Stimulated activated CD8-positive, alpha-beta memory T cell treated with anti-CD3 and anti-CD28 coated beads, Interleukin-12 subunit alpha, Interleukin-12 subunit beta, amount 100 ng/mL, for 24 hours (primary cell): ENCODE results near the gene JADE2.

Experiments
- DNase-seq: peaks from one replicate; pipeline ENCODE4 v3.0.0-alpha.2; 2020; ENCODE audit errors: extremely low read depth

The JADE2 gene

DNA sequence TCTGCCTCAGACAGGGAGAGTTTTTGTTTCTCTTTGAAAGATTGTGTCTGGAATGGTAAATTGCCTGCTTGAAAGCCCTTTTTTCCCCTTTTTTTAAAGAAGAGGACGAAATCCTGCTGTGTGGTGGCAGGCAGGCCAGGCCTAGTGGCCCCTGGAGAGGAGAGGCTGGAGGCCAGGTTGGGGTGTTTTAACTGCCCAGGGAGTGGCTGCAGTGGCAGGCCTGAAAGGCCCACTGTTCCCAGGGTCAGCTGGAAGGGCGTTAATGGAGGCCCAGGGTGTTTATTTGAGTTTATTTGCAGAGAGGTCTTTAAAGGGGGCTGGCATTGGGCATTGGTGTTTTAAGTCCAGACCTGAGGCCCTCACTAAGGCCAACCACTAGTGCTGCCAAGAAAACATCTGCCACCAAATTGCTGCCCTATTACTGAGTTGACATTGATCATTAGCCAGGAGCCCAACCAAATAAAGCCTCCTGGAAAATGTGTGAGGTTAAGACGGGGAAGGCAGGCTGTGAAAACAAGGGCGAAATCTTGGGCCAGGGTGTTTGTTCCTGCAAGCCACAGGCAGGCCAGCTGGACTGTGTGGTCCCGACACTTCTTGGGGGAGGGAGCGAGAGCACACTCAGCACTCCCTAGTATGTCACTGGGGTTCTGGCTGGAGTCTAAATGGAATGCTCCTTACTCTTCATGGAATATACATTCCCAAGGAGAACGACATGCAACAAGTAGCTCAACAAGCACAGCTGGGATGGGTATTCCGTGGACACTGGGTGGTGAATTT lies 5.0 kb downstream of the JADE2 start:
- DNase-seq: no peak

DNA sequence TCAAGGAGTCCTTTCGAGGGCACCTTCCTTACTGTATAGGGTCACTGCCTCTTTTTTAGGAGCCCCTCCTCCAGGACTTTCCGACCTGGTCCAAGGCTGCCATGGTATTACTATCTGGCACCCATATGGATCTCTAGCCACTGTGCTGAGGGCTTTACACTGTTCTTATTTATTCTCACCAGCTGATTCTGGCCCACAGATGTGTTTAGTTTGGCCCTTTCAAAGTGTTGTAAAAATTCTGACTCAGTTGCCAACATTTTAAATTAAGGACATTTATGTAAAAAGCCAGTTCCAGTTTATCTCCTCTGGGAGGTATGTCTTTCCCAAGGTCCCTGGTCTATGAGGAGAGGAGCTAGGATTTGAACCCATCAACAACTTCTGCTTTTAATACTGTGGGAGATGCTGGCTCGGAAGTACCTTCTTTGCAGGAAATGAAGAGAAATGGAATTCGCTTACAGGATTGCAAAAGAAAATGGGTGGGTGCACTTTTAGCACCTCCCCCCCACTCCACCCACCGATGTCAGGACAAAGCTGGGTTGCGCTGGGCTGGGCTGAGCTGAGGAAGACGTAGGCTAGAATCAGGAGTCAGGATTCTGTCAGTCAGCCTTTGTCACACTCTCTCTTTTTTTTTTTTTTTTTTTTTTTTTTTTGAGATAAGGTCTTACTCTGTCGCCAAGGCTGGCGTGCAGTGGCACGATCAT lies 7.8 kb downstream of the JADE2 start:
- no peak for DNase-seq

DNA sequence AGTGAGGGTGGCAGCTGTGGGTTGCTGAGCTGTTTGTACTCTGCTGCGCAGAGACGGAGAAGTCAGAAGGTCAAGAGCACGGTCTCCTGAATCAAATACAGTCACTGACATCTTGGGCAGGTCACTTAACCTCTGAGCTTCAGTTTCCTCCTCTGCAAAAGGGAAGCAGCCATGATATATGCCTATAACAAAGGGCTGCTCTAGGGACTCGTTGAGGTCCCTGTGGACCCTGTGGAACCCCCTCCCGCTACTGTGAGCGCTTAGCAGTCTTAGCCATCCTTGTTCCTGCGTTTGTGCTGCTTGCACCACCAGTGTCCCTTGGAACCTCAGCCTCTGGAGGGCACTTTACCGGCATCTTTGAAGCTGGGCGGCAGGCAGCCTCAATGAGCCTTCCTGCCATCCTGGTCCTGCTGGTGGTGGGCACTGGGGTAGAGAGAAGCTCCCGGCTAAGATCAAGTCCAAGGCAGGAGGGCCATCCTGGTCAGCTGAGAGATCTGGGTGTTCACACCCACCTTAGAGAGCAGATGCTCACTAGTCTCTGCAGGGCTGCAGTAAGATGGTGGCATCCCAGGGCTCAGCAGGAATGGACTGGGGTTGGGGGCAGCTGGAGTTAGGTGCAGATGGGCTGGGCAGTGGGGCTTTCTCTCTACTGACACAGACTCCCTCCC lies 8.7 kb downstream of the JADE2 start:
- no peak for DNase-seq

DNA sequence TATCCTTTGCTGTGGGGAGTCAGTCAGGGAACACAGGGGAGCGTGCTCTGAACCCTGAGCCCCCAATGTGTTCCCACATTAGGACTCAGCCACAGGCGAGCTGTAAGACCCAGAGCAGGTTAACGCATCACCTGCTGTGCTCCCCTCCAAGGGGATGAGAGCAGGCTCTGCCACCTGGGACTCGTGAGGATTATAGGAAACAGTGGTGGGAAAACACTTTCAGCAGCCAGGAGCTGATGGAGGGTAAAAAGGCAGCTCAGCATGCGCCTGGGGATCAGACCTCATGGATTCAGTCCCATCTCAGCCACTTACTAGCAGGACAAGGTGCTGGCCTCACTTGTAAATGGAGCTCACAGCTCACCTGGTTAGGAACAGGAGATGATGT lies 9.2 kb downstream of the JADE2 start:
- DNase-seq: no peak

DNA sequence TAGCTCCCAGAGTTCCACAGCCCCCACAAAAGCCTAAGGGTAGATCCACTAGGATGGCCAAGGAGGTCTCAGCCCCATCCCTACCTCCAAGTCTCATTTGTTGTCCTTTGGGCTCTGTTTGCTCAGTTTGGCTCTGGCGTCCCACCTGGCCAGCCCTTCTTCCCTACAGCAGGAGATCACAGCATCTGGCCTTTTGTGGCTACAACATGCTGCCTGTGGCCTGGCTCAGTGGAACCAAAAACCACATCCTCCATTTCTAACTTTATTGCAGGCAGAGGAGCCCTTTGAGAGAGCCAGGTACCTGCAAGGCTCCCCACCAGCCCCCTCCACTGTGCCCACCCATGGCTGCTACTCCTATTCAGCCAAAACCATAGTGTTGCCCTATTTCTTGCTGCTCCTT lies 11.4 kb downstream of the JADE2 start:
- DNase-seq: no peak

DNA sequence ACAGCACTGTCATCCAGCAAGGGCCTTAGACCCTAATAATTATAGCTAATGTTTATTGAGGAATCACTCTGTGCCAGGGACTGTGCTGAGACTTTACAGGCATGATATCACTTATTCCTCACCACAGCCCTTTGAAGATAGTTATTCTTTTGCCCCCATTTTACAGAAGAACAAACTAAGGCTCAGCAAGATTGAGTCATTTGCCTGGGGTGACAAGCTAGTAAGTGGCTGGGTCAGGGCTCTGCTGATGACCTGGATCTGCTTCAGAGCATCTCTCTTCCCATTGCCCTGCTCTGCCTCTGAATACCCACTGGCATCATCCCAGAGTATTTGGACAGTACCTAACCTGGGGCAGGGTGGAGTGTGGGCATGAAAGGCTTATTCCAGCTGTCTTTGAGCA lies 11.8 kb downstream of the JADE2 start:
- no peak for DNase-seq

GRCh38 chr5:134538296-134538695 lies 12.8 kb downstream of the JADE2 start:
- no peak for DNase-seq

- no peak for DNase-seq
Measured at GRCh38 chr5:134539732-134540131, 14.3 kb downstream of the JADE2 start.

DNA sequence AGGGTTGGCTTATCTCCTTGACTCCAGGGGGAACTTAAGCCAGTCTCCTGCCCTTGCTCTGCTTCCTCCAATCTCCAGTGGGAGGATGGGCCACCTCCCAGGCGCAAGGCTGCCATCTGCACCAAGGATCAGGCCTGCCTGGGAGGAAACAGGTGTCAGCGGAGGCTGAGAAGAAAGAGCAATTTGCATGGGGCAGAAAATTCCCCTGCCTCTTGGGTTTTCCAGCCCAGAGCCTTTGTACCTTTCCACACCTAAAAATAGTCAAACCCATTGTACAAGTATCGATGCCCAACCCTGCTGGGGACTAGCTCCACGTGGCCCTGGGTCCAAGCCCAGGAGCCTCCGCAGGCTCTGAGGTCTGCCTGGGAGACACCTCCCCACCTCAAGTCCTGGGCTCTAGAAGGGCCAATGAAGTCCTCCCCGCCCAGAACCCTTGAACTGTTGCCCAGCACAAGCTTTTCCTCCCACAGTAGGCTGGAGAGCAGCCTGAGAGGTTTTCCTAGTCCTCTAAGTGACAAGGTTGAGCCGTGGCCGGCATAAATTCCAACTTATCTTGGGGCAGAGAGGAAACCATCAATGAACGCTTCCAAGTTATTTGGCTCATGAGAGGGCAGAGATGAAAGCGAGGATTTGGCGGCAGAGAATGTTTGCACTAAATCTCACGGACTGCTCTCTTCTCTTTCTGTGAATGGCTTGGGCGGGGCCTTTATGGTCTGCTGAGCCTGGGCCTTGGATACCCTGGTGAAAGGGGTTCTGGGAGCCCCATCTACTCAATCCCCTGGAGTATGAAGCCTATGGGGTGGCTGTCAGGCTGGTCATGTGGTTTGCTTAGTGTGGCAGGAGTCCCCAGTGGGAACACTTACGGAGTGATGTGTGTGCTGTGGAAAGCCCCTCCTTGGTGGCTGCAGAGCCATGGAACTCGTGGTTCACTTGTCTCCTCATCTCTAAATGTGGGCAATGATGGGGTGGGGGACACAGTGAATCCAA lies 15.6 kb downstream of the JADE2 start:
- no peak for DNase-seq

GRCh38 chr5:134541736-134542376 lies 16.4 kb downstream of the JADE2 start:
- no peak for DNase-seq

DNA sequence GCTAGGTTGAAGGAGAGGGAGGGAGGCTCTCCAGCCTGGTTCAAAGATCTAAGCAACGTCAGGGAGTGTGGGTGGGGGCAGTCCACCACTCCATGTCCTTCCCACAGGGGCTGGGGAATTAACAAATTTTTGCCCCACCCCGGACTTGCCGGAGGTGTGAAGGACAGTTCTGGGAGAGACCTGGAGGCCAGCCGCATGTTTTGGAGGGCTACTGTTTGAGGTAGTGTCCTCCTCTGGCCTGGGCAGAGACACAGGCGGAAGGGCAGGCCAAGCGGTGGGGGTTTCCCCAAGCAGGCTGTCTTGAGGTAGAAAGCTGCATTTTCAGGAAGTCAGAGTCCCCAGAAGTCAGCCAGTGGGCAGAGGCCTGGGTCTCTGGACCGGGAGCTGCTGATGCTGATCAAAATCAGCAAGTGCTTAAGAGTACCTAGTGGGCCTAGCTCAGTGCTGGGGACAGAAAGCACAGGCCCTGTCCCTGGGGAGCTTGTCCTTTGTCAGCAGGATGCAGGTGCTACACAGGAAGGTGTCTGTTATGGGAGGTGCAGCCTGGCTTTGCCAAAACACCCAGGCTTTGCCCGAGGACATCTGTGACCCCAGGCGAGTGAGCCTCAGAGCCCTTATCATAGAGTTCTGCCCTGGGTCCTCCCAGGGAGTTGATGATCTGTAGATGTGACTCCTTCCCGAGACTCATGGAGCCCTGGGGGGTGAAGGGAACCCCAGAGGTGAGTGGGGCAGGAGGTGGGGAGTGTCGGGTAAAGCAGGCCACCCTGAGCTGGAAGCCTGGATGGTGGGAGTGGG lies 18.5 kb downstream of the JADE2 start:
- no peak for DNase-seq

DNA sequence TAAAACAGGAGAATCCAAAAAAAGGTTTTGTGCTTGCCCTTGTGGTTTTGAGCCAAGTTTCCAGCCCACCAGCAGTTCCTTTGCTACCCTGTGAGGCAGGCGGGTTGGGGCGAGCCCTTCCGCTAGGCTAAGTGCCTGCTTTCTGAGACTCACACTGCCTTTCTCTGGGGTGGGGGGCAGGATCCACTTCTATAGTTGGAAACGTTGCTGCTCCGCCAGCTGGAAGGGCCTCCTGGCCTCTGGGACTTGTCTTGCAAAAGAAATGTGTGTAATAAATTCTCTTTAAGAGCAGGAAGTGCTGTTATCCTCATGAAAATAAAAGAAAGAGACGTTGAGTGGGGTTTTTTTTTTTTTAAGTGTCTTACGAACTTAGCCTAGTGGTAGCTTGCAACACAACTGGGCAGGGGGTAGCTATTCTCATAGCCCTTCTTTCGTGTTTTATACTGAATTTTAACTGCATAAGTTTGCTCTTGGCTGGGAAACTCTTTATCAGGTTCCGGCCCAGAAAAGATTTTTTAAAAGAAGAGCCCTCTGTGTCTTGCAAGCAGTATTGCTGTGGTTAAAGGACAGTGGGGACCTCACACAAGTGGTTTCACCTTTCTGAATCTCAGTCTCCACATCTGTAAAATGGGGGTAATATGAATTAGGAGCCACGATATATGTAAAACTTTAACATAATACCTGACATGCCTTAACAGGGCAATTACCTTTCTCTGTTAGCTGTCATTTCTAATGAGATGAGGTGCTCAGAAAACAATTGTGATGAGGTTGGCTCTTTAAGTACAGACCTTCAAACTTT lies 19.8 kb downstream of the JADE2 start:
- DNase-seq: no peak

DNA sequence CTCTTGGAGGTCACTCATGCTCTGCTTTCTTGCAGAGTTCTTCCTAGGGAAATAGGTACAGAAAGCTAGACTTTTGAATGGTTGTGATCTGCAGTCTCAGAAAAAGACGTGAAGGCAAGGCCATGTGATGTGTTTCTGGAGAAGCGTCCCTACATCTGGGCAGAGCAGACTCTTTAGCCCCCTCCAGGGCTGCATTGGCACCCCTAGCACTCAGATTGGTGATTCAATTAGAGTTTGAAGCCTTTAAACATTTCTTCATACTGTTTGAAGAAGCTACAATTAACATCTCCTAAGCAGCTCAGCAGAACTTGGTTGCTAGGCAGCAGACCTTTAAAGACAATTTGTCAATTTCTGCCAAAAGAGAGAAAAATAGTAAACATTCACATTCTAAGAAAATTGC lies 21.6 kb downstream of the JADE2 start:
- DNase-seq: no peak

GRCh38 chr5:134547579-134547978 lies 22.1 kb downstream of the JADE2 start:
- DNase-seq: no peak

- DNase-seq: no peak
Measured at GRCh38 chr5:134547999-134548658, 22.7 kb downstream of the JADE2 start.

DNA sequence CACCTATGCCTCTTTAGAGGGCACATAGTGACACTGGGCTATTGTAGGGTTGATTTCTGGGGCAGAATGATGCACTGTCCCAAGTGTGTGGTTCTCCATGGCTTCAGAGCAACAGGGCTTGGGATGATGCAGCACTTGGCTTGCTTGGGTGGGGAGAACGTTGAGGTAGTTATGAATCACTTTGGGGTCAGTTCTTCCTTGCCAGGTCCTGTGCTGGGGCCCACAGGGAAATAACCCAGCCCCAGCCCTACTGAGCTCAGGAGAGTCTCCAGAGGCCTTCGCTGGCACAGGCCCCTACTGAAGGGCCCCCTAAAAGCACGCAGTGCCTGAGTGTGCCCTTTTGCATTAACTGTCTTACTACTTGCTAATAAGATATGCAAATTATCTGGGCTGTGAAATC lies 24.2 kb downstream of the JADE2 start:
- no peak for DNase-seq

DNA sequence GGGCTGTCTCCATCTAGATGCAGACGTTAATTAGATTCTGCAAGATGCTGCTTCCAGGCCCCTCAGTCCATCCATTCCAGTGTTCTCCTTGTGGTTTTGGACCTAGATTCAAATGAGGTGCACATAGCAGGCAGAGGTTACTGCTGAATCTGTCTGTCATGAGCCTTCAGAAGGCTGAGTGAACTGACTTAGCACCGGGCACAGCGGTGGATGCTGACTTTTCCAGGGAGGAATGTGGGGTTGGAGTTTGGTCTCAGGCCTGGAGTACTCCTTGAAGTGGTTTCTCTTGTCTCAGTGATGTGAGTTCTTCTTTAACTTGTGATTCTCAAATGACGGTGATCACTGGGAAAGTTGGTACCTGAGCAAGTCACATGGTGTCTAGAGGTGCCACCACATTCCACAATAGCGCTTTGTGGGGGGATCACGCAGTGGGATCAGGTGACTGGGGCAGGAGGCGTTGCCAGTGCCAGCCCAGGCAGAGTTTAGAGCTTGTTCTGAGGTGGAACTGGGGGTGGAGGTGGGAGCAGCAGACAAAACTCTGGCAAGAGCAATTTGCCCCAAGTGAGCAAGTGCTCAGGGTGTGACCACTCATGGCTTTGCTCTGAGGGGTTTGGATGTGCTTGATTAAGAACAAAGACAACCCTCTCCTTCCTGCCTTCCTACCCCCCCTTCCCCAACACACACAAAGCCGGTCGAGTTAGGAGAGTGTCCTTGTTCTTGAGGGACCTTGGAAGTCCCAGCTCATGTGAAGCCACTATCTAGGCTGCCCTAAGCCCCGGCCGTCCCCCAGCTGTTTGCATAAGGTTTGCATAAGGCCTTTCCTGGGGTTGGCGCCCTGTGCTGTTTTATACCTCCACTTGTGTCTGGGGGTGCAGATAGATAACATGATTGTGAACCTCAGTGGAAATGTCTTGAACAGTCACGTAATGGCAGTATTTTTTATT lies 25.1 kb downstream of the JADE2 start:
- DNase-seq: no peak

- DNase-seq: no peak
Measured at GRCh38 chr5:134551901-134552300, 26.4 kb downstream of the JADE2 start.
